Left lobe of liver (tissue), 2 donors: ENCODE data around the gene DOCK11. TPM values are rescaled to one million over a fixed set of nuclear protein-coding genes. Genes with fewer than 3 reads are reported as not detected.
"Not testable (repeated sequence)": the region's sequence is repeated elsewhere in the genome, so short reads cannot be mapped to it uniquely, and the experiment has no call there.

ENCODE experiments used
- ATAC-seq: fragments of 200-7000 bp; cut with Tn5 transposase; one replicate; pipeline ENCODE4 v1.9.1; 2020; ENCODE audit warnings: mild to moderate bottlenecking, moderate library complexity
- DNase-seq: peaks from one replicate; pipeline ENCODE4 v3.0.0-alpha.2; 2020; ENCODE audit warnings: low spot score
- total RNA-seq: library from RNA; stranded (reverse); gene quantifications from one replicate; pipeline ENCODE4 v1.2.1, GENCODE V29; 2021
- donor health status: DM: no; HTN: no; CAD: no; lungs with moderate emphysema.
- donor health status: DM: no; HTN: yes; CAD: no.

The DOCK11 gene
- total RNA-seq, 1 donor from 2014 or later = 2.1 TPM

GRCh38 chrX:118727686-118728339 is 232.2 kb downstream of the DOCK11 start:
- ATAC-seq = peak; percentile 53
- peak; percentile 74 for DNase-seq

DNA sequence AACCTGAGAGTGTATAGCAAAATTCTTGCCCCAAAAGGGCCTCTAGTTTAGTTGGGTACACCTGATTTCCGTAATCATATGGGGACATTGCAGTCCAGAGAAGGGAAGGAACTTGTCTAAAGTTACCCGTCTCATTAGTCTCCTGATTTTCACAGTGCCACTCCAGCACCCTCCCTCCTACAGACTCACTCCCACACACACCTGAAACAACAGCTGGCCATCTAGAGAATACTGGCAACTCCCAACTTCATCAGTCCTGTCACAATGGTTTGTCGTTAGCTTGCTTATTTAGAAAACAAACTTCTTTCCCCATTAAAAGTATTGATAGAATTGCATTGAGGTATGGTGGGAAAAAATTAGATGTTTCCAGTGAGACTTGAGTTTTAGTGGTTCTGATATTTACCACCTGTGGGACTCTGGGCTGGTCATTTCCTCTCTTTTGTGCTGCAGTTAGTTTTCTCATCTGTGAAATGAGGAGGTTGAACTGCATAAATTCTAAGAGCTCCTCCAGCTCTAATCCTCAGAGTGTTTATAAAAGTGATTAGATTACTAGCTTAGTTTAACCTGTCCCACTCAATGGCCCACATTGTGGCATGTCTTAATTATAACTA is 233.5 kb downstream of the DOCK11 start:
- ATAC-seq (no peak), DNase-seq (no peak)

- ATAC-seq = no peak
- DNase-seq = no peak
Observed at GRCh38 chrX:118730500-118731247, 235.1 kb downstream of the DOCK11 start.

GRCh38 chrX:118732551-118732950 is 236.9 kb downstream of the DOCK11 start:
- not testable (repeated sequence) for DNase-seq, ATAC-seq

GRCh38 chrX:118734909-118735308 is 239.3 kb downstream of the DOCK11 start:
- ATAC-seq = no peak
- DNase-seq = no peak

Other genes with a start within 250 kb of the DOCK11 start
- 5.6 TPM for gene WDR44, start 149.7 kb upstream of the DOCK11 start, total RNA-seq
- gene IL13RA1, start 231.8 kb downstream of the DOCK11 start, total RNA-seq = 72.5 TPM